IPS DF 4.7 (cell line): ENCODE data around the gene PIK3R5.
"Not testable (repeated sequence)": the region's sequence is repeated elsewhere in the genome, so short reads cannot be mapped to it uniquely, and the experiment has no call there.

Experiments
- DNase-seq: peaks from one replicate; pipeline ENCODE4 v3.0.0-alpha.2; 2013; ENCODE audit warnings: low spot score; ENCODE audit errors: extremely low read depth

The PIK3R5 gene

GRCh38 chr17:8859027-8859803 lies 106.3 kb downstream of the PIK3R5 start:
- no peak for DNase-seq

GRCh38 chr17:8857919-8858318 lies 107.6 kb downstream of the PIK3R5 start:
- DNase-seq: no peak

- no peak for DNase-seq
These were observed 108.5 kb downstream of the PIK3R5 start for GRCh38 chr17:8856869-8857575.

DNA sequence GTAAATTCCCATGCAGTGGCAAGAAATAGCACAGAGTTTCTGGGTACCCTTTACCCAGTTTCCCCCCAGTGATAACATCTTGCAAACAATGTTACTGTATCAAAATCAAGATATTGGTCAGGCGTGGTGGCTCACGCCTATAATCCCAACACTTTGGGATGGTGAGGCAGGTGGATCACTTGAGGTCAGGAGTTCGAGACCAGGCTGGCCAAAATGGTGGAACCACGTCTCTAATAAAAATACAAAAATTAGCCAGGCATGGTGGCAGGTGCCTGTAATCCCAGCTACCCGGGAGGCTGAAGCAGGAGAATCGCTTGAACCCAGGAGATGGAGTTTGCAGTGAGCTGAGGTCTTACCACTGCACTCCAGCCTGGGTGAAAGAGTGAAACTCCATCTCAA lies 109.3 kb downstream of the PIK3R5 start:
- not testable (repeated sequence) for DNase-seq

- no peak for DNase-seq
These were observed 109.9 kb downstream of the PIK3R5 start for GRCh38 chr17:8855477-8856204.

GRCh38 chr17:8851600-8851999 lies 113.9 kb downstream of the PIK3R5 start:
- no peak for DNase-seq

DNA sequence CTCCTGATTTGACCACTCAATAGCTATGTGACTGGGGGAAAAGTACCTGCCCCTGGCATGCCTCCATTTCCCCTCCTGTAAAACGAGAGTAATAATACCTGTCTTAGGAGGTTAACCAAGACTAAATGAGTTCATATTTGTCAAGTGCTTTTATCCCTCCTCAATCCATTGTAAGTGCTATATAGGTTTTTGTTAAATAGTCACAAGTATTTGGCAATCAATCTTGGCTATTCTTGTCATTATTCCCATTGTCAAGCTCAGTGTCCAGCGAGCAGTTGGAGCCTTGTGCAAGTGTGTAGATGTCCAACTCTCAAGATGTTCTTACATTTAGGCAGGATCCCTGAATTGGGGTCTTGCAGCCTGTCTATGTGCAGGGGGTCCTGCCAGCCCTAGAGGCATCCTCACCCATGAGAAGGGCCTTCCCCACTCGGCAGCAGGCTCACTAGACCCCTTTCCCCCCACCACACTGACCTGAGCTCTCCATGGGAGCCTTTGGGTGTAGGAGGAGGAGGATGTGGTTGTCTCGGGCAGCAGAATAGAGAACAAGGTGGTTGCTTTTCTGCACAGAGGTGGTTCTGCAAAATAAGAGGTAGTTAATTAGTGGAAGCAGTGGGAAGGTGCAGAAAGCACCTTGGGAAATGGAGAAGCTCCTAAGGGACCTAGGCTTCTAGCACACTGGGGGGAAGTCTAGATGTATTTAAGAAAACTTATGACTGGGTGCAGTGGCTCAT lies 116.0 kb downstream of the PIK3R5 start:
- no peak for DNase-seq

DNA sequence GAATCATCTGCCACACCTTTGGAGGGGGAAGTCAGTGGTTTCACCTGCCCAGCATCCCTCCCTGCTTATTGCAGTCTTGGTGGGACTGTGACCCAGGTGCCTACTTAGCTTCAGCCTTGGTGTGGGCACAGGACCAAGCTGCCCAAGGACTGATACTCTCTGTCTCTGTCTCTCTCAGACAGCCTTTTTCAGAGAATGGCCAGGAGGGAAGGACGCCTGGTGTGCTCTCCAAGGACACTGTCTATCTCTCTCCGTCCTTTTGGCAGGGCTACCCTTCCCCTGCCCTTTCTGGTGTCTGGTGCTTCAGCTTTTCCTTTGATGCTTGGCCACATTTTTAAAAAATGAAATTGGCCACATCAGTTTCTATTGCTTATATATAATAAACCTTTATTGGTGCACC lies 117.6 kb downstream of the PIK3R5 start:
- DNase-seq: no peak

DNA sequence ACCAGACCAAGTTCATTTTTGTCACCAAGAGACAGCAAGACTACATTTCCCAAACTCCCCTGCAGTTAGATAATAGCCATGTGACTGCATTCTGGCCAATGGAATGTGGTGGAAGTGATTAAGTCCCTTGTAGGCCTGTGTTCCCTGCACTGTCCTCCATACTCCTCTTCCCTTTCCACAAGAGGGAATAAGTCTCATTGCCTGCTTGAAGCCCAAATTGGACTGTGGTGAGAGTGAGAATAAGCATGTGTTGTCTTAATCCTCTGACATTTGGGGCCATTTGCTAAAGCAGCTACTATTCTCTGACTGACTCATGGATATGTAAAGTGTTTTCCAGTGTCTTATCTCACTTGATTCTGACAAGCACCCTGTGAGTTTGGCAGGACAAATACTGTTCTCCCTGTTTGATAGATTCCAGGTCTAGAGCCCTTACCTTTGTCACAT lies 118.7 kb downstream of the PIK3R5 start:
- DNase-seq: no peak

DNA sequence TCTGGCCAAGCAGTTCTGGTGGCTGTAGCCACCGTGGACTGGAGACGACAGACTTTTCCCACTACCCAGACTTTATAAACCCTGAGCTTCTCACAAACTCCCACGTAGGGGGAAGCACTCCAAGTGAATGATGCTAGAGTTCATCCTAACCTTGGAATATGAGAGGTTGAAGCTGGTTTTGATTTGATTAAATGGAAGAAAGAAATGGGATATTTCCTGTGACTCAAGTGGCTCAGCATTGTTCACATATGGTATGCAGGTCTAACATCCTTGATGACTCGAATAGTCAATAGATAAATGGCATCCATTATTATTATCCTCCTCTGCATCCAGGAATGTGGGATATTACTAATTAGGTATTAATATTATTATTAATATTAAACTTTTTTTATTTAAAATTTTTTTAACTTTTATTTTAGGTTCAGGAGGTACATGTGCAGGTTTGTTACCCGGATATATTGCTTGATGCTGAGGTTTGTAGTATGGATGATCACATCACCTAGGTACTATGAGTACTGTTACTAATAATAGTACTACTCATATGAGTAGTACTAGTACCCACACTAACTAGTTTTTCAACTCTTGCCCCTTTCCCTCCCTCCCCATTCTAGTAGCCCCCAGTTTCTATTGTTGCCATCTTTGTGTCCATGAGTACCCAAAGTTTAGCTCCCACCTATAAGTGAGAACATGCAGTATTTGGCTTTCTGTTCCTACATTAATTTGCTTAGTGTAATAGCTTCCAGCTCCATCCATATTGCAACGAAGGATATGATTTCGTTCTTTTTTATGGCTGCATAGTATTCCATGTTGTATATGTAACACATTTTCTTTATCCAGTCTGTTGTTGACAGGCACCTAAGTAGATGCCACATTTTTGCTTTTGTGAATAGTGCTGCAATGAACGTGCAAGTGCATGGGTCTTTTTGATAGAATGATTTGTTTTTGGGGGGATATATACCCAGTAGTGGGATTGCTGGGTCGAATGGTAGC lies 121.0 kb downstream of the PIK3R5 start:
- DNase-seq: no peak

DNA sequence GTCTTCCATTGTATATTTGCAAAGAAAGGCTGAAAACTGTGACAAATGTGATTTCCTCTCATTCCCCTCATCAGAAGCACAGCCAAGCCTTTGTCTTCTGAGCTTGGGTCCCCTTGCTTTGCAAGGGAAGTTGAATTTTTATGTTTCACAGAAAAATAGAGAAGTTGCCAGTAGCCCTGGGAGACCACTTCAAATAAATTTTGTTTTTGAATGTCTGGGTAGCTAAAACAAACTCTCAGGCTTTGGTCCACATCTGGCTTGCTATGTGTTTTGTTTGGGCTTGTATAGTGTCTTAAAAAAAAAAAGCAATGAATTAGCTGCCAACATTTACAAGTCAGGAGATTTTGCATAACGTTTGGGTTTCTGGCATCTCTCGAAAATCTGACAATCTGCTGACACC lies 122.2 kb downstream of the PIK3R5 start:
- no peak for DNase-seq

GRCh38 chr17:8841844-8842243 lies 123.7 kb downstream of the PIK3R5 start:
- DNase-seq: no peak

- no peak for DNase-seq
These were observed 126.0 kb downstream of the PIK3R5 start for GRCh38 chr17:8839410-8839935.

GRCh38 chr17:8838551-8839095 lies 126.9 kb downstream of the PIK3R5 start:
- DNase-seq: no peak

DNA sequence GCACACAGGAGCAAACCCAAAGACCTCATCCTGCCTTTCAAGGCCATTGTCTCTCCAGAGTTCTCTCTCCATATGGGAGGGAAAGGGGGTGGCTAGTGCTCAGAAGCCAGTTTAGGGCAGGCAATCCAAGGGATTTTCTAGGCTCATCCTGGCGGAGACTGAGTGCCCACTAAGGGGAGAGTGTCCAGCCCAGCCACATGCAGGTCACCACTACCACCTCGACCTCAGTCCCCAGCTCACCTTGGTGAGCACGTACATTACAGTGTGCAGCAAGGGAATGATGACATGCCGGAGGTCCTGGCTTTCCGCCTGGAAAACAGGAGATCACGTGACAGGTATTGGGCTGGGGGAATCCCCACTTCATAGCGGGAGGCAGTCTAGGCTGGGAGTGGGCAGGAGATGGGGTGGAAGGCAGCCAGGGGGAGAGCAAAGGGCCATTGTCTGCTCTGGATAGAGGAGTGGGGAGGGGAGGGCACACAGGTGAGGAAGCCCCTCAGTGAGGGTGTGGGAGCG lies 127.9 kb downstream of the PIK3R5 start:
- no peak for DNase-seq

GRCh38 chr17:8836821-8837562 lies 128.5 kb downstream of the PIK3R5 start:
- no peak for DNase-seq

GRCh38 chr17:8835631-8836364 lies 129.7 kb downstream of the PIK3R5 start:
- no peak for DNase-seq

GRCh38 chr17:8835106-8835505 lies 130.4 kb downstream of the PIK3R5 start:
- DNase-seq: no peak
